AG04450 (cell line): Measurements from ENCODE around the gene NEDD8. TPM values are rescaled to one million over a fixed set of nuclear protein-coding genes. Genes with fewer than 3 reads are reported as not detected.

Experiments
- CTCF ChIA-PET: fragments of 300-600, 350-600 bp; formaldehyde crosslinking; extraction: SDS; loops from one replicate; lab custom pipeline; 2022; ENCODE audit warnings: antibody characterized with exemption, inconsistent platforms; lab: Charles Lee
- POLR2A ChIA-PET: fragments of 350-600 bp; formaldehyde crosslinking; extraction: SDS; loops from one replicate; lab custom pipeline; 2021; ENCODE audit warnings: antibody characterized with exemption, inconsistent platforms; lab: Yijun Ruan, JAX
- DNase-seq: peaks from one replicate; pipeline ENCODE4 v3.0.0-alpha.2; 2011; ENCODE audit warnings: low read depth, low spot score
- H3K27ac ChIP-seq: one replicate; pipeline ENCODE4 v1.5.1; 2012; ENCODE audit warnings: low read depth, low read length, control low read depth
- H3K27me3 ChIP-seq: one replicate; pipeline ENCODE4 v1.6.0; 2012; ENCODE audit warnings: low read length; ENCODE audit not compliant: control insufficient read depth, insufficient read depth
- H3K4me3 ChIP-seq: 2 replicates; pipeline ENCODE4 v1.5.1; 2011; ENCODE audit warnings: mild to moderate bottlenecking, low read depth, low read length, control low read depth
- H3K9me3 ChIP-seq: 2 replicates; pipeline ENCODE4 v1.5.1; 2012; ENCODE audit warnings: low read length; ENCODE audit not compliant: control insufficient read depth, insufficient read depth
- CTCF ChIP-seq: IDR thresholded peaks from 2 replicates; pipeline ENCODE4 v1.5.1; 2011; ENCODE audit warnings: low read depth, low read length, control low read depth, inconsistent platforms
- polyA plus RNA-seq: library from polyadenylated mRNA; depleted of rRNA; stranded (reverse); fragments of >200 nt; gene quantifications from 2 replicates; pipeline ENCODE4 v1.2.3, GENCODE V29; 2011

NEDD8 gene
- polyA plus RNA-seq, 1 experiment: 363 TPM

- H3K27ac ChIP-seq: peak overlapping the region; percentile 47
- no peaks in the 10 kb centered on the region; the same call in 1 of the 2 replicates for H3K9me3 ChIP-seq
- no peak for TF ChIP-seq CTCF
- no peak for DNase-seq
- ChIA-PET POLR2A (interaction anchor here (1.1 to 1.5 kb wide), 2 partner anchors 9 to 25 kb away, joined by 4 to 9 read pairs; partner anchors contain the start of gene CHMP4A), CTCF (interaction anchor here (0.6 to 2.7 kb wide), 3 partner anchors 28 to 80 kb away, joined by 3 to 10 read pairs (median 3); partner anchors contain the start of gene IRF9)
- H3K27me3 ChIP-seq: no peaks in the 10 kb centered on the region
- H3K4me3 ChIP-seq: peak overlapping the region; percentile 31; the same call in 1 of the 2 replicates
Observed at GRCh38 chr14:24189059-24189375, 43.1 kb downstream of the NEDD8 start.

- TF ChIP-seq CTCF: no peak
- peak; percentile 94 for DNase-seq
- Histone ChIP-seq H3K27ac (peak within 1 kb of the TSS; percentile 77), H3K27me3 (no peaks in the 10 kb centered on the region), H3K9me3 (no peaks in the 10 kb centered on the region; the same call in 1 of the 2 replicates), H3K4me3 (peak within 1 kb of the TSS; percentile 85)
- ChIA-PET POLR2A (interaction anchor here (0.8 to 1.5 kb wide), 4 partner anchors 7 to 178 kb away, joined by 3 to 9 read pairs (median 4); partner anchors contain the start of genes CHMP4A and TM9SF1), CTCF (interaction anchor here (0.6 to 2.7 kb wide), 2 partner anchors 28 to 46 kb away, joined by 3 to 10 read pairs; partner anchors contain the start of gene IRF9)
Observed at GRCh38 chr14:24188251-24189058, 43.7 kb downstream of the NEDD8 start, which contains the start of gene IPO4. IPO4 (minus strand) TSS chr14:24188816; CDS start chr14:24188787, 29 bp downstream.

GRCh38 chr14:24187539-24187915 lies 44.6 kb downstream of the NEDD8 start:
- H3K27ac ChIP-seq: no peak overlapping the region
- DNase-seq: no peak
- H3K4me3 ChIP-seq: peak overlapping the region; percentile 85

GRCh38 chr14:24186831-24187538 lies 45.2 kb downstream of the NEDD8 start:
- Histone ChIP-seq H3K27ac (no peak overlapping the region), H3K27me3 (no peaks in the 10 kb centered on the region), H3K4me3 (no peak overlapping the region), H3K9me3 (no peaks in the 10 kb centered on the region; the same call in 1 of the 2 replicates)
- POLR2A ChIA-PET: interaction anchor here (1.2 kb wide), 1 partner anchor 9 kb away, joined by 4 read pairs; the partner anchor contains the start of gene TM9SF1
- no peak for DNase-seq
- TF ChIP-seq CTCF: no peak
- CTCF ChIA-PET: interaction anchor here (1.5 to 2.7 kb wide), 2 partner anchors 26 to 110 kb away, joined by 5 to 10 read pairs; partner anchors contain the start of gene IRF9

More at GRCh38 chr14:24187539-24187915, 44.6 kb downstream of the NEDD8 start:
- ChIA-PET CTCF (interaction anchor here (1.5 to 2.7 kb wide), 2 partner anchors 27 to 109 kb away, joined by 5 to 10 read pairs; partner anchors contain the start of gene IRF9), POLR2A (interaction anchor here (1.2 kb wide), 1 partner anchor 8 kb away, joined by 4 read pairs; the partner anchor contains the start of gene TM9SF1)
- Histone ChIP-seq H3K27me3 (no peaks in the 10 kb centered on the region), H3K9me3 (no peaks in the 10 kb centered on the region; the same call in 1 of the 2 replicates)
- no peak for TF ChIP-seq CTCF
